HG02852 (cell line): ENCODE measurements around the gene TLL2.

Experiments
- ATAC-seq: cut with Tn5 transposase; IDR thresholded peaks from one replicate; pipeline ENCODE4 v1.9.1; 2021; ENCODE audit warnings: mild to moderate bottlenecking, moderate library complexity; ENCODE audit not compliant: unreplicated experiment

Gene TLL2

GRCh38 chr10:96468845-96469244 lies 44.9 kb downstream of the TLL2 start:
- no peak for ATAC-seq

- no peak for ATAC-seq
Observed at GRCh38 chr10:96465599-96465998, 48.1 kb downstream of the TLL2 start.

- ATAC-seq: no peak
Observed at GRCh38 chr10:96463562-96463961, 50.2 kb downstream of the TLL2 start.

- ATAC-seq: no peak
Observed at GRCh38 chr10:96462606-96463151, 51.0 kb downstream of the TLL2 start.

- no peak for ATAC-seq
Observed at GRCh38 chr10:96460316-96460715, 53.4 kb downstream of the TLL2 start.

GRCh38 chr10:96457341-96457740 lies 56.4 kb downstream of the TLL2 start:
- ATAC-seq: no peak

- no peak for ATAC-seq
Observed at GRCh38 chr10:96456296-96456840, 57.4 kb downstream of the TLL2 start.

GRCh38 chr10:96453856-96454583 lies 59.7 kb downstream of the TLL2 start:
- ATAC-seq: no peak

GRCh38 chr10:96452494-96453153 lies 61.1 kb downstream of the TLL2 start:
- ATAC-seq: no peak

- ATAC-seq: no peak
Observed at GRCh38 chr10:96450529-96451207, 63.1 kb downstream of the TLL2 start.

- no peak for ATAC-seq
Observed at GRCh38 chr10:96448558-96448957, 65.2 kb downstream of the TLL2 start.

GRCh38 chr10:96448021-96448457 lies 65.7 kb downstream of the TLL2 start:
- ATAC-seq: peak; percentile 92

- ATAC-seq: no peak
Observed at GRCh38 chr10:96446966-96447596, 66.6 kb downstream of the TLL2 start.

- ATAC-seq: no peak
Observed at GRCh38 chr10:96441987-96442643, 71.6 kb downstream of the TLL2 start.

GRCh38 chr10:96441322-96441885 lies 72.3 kb downstream of the TLL2 start:
- ATAC-seq: no peak

GRCh38 chr10:96440361-96441292 lies 73.1 kb downstream of the TLL2 start:
- ATAC-seq: no peak

GRCh38 chr10:96439725-96440124 lies 74.0 kb downstream of the TLL2 start:
- ATAC-seq: no peak

GRCh38 chr10:96436035-96436434 lies 77.7 kb downstream of the TLL2 start:
- ATAC-seq: no peak
